HepG2 (cell line): ENCODE results near the gene ABCC5. TPM values are rescaled to one million over a fixed set of nuclear protein-coding genes. Genes with fewer than 3 reads are reported as not detected.

Source experiments
- ATAC-seq: fragments of 200-7000 bp; cut with Tn5 transposase; 3 replicates; pipeline ENCODE4 v1.9.1; 2020; ENCODE audit warnings: mild to moderate bottlenecking, moderate library complexity
- BruUV-seq: library from RNA; stranded (reverse); fragments of 400-500 nt; replicated peaks from 2 replicates; lab custom pipeline; 2021; lab: Mats Ljungman, UMichigan
- CTCF ChIA-PET: fragments of 300-600 bp; formaldehyde crosslinking; extraction: SDS; loops from one replicate; lab custom pipeline; 2021; ENCODE audit warnings: low total read pairs, inconsistent platforms, low intra/inter-chr PET ratio; lab: Yijun Ruan, JAX
- POLR2A ChIA-PET: fragments of 350-600 bp; sonication (Branson Sonifier 250); formaldehyde crosslinking; loops from one replicate; lab custom pipeline; 2020; ENCODE audit warnings: antibody characterized with exemption, inconsistent platforms; lab: Yijun Ruan, JAX
- DNase-seq: peaks from one replicate; pipeline ENCODE4 v3.0.0-alpha.2; 2015; ENCODE audit warnings: low spot score
- FAIRE-seq: peaks from 3 replicates; lab custom pipeline; 2011; peaks lifted over from hg19 to GRCh38; lab: Jason Lieb, UNC
- H2AFZ ChIP-seq: one replicate; pipeline ENCODE4 v1.6.1; 2011; ENCODE audit warnings: low read length, inconsistent platforms
- H3K27ac ChIP-seq: fragments of 300-600 bp; 3 replicates; pipeline ENCODE4 v1.8.0; 2011; ENCODE audit warnings: mixed run types, mild to moderate bottlenecking, mixed read lengths, low read length, inconsistent platforms; ENCODE audit not compliant: insufficient read depth; ENCODE audit errors: extremely low read length
- H3K27me3 ChIP-seq, 2 experiments: fragments of 200-600 bp in 1 of 2; 2 replicates in 1 of 2; 3 replicates in 1 of 2; pipeline versions ENCODE4 v1.6.0 to v1.8.0; 2011; ENCODE audit warnings: low read length in 2 of 2, mild to moderate bottlenecking in 2 of 2, moderate library complexity in 2 of 2, inconsistent platforms in 1 of 2; ENCODE audit not compliant: insufficient read depth in 2 of 2, control insufficient read depth in 1 of 2
- H3K36me3 ChIP-seq, 2 experiments: fragments of 200-600 bp in 1 of 2; replicated peaks in 1 of 2; 2 replicates in 1 of 2; 3 replicates in 1 of 2; pipeline versions ENCODE4 v1.5.1 to v1.8.0; 2011; ENCODE audit warnings: low read length in 2 of 2, inconsistent platforms in 1 of 2; ENCODE audit not compliant: insufficient read depth in 2 of 2, control insufficient read depth in 1 of 2
- H3K4me1 ChIP-seq: 2 replicates; pipeline ENCODE4 v1.5.1; 2012; ENCODE audit warnings: low read length, inconsistent platforms; ENCODE audit not compliant: insufficient read depth
- H3K4me2 ChIP-seq: 2 replicates; pipeline ENCODE4 v1.6.0; 2011; ENCODE audit warnings: low read depth, low read length, inconsistent platforms
- H3K4me3 ChIP-seq, 3 experiments: fragments of 200-600 bp in 1 of 3; sonication (generic), shearing (Covaris generic) in 1 of 3; replicated peaks in 1 of 3; 2 replicates each; pipeline ENCODE4 v1.5.1; 2011 to 2016; ENCODE audit warnings: low read length in 3 of 3, inconsistent platforms in 2 of 3, low read depth in 2 of 3, mild to moderate bottlenecking in 2 of 3, control low read depth in 1 of 3, mixed read lengths in 1 of 3; ENCODE audit not compliant: insufficient read depth in 1 of 3
- H3K79me2 ChIP-seq: one replicate; pipeline ENCODE4 v1.6.1; 2011; ENCODE audit warnings: low read length, inconsistent platforms; ENCODE audit not compliant: insufficient read depth
- H3K9ac ChIP-seq: 2 replicates; pipeline ENCODE4 v1.6.0; 2011; ENCODE audit warnings: mild to moderate bottlenecking, low read depth, low read length, inconsistent platforms; ENCODE audit not compliant: insufficient read depth
- H3K9me3 ChIP-seq: 2 replicates; pipeline ENCODE4 v1.5.1; 2012; ENCODE audit warnings: mild to moderate bottlenecking, low read length
- H4K20me1 ChIP-seq: 2 replicates; pipeline ENCODE4 v1.6.0; 2011; ENCODE audit warnings: inconsistent platforms, mild to moderate bottlenecking, low read length, moderate library complexity; ENCODE audit not compliant: insufficient read depth
- HNRNPUL1 ChIP-seq: fragments of 200-400 bp; formaldehyde crosslinking; IDR thresholded peaks from 2 replicates; pipeline ENCODE4 v1.6.1; 2017; ENCODE audit warnings: low read depth, mild to moderate bottlenecking, low read length, moderate library complexity
- MAF1 ChIP-seq: sonication (generic); formaldehyde crosslinking; IDR thresholded peaks from 2 replicates; pipeline ENCODE4 v1.5.0; 2020; ENCODE audit warnings: missing genetic modification reagents, borderline replicate concordance
- PLSCR1 ChIP-seq: sonication (generic); formaldehyde crosslinking; IDR thresholded peaks from 2 replicates; pipeline ENCODE4 v1.5.0; 2020; ENCODE audit warnings: missing genetic modification reagents, mild to moderate bottlenecking, borderline replicate concordance
- PPARG ChIP-seq: conservative IDR thresholded peaks from 2 replicates; pipeline ENCODE4 v1.6.1; 2016; ENCODE audit warnings: missing biosample characterization, missing genetic modification reagents
- PRDM10 ChIP-seq: sonication (generic); formaldehyde crosslinking; IDR thresholded peaks from 2 replicates; pipeline ENCODE4 v1.4.0; 2020; ENCODE audit warnings: low read depth, missing genetic modification reagents
- ZBTB38 ChIP-seq: sonication (generic); formaldehyde crosslinking; IDR thresholded peaks from 2 replicates; pipeline ENCODE4 v1.5.1; 2020; ENCODE audit warnings: mild to moderate bottlenecking, missing genetic modification reagents
- ZKSCAN1 ChIP-seq: fragments of 150-350 bp; IDR thresholded peaks from 2 replicates; pipeline ENCODE4 v1.6.1; 2014; ENCODE audit warnings: low read length
- ZNF576 ChIP-seq: sonication (generic); formaldehyde crosslinking; IDR thresholded peaks from 2 replicates; pipeline ENCODE4 v1.4.0; 2020; ENCODE audit warnings: mild to moderate bottlenecking, missing genetic modification reagents
- ZNF616 ChIP-seq: sonication (generic); formaldehyde crosslinking; IDR thresholded peaks from 2 replicates; pipeline ENCODE4 v1.5.0; 2020; ENCODE audit warnings: low read depth, mild to moderate bottlenecking, missing genetic modification reagents
- ZNF878 ChIP-seq: sonication (generic); formaldehyde crosslinking; IDR thresholded peaks from 2 replicates; pipeline ENCODE4 v1.8.1; 2023; ENCODE audit warnings: mild to moderate bottlenecking, missing genetic modification reagents, moderate library complexity
- WGBS: methylation state at CpG from one replicate; pipeline ENCODE4 v1.1.6; 2017; ENCODE audit warnings: low lambda C conversion rate; 5-methylcytosine and 5-hydroxymethylcytosine counted together
- in situ Hi-C: cut with HindIII; loops from 2 replicates; pipeline ENCODE4 v1.10.0; 2017; ENCODE audit warnings: low pct_unique_long_range_greater_than_20kb; ENCODE audit not compliant: extremely low pct_ligation_motif_present
- intact Hi-C: fragments of 100-400 bp; cut with micrococcal nuclease; formaldehyde crosslinking; loops from one replicate; pipeline ENCODE4 v1.10.0; 2022; ENCODE audit not compliant: unreplicated experiment
- polyA plus RNA-seq, 8 experiments: library from polyadenylated mRNA; depleted of rRNA in 3 of 8; stranded (reverse) in 7 of 8; unstranded in 1 of 8; fragments of >200 nt; fragmentation: Illumina TruSeq in 4 of 8; extraction: Trizol in 4 of 8; gene quantifications; 2 replicates each; pipeline versions ENCODE4 v1.2.1 to v1.2.3, GENCODE V29; 2011 to 2016; ENCODE audit warnings: low read depth in 4 of 8, missing spikeins in 1 of 8, mixed read lengths in 1 of 8; ENCODE audit not compliant: insufficient read depth in 1 of 8
- total RNA-seq, 5 experiments: library from RNA; depleted of rRNA; stranded (reverse); fragments of >200 nt; fragmentation: Illumina TruSeq; extraction: Trizol; gene quantifications; 2 replicates each; pipeline ENCODE4 v1.2.3, GENCODE V29; 2016; ENCODE audit warnings: low read depth in 1 of 5

Gene ABCC5
- total and polyA plus RNA-seq, 2 of the 13 experiments (the other 11 are each of a cell fraction or from before 2014, with no cell fraction given) = 12.5 to 12.7 TPM

DNA sequence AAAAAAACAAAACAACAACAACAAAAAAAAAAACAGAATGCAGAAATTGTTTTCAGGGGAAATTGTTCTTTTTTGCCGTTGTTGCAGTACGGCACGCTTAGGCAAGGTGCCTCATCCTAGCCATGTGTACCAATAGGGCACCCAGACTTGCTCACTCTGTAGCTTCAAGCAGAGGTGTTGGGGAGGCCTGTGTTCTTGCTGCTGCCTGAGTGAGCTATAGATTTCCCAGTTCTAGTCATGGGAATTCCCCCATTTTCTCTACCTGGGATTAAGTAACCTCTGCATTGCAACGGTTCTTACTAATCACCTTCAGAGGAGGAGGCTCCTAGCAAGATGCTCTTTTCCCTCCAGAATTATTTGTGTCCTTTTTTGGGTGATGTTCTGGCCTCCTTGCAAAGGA, 120.1 kb downstream of the ABCC5 start:
- in situ Hi-C loops = loop anchor here (5.0 to 25.0 kb wide), 3 partner anchors 120 to 335 kb away; partner anchors contain the start of genes ABCC5 and EIF2B5
- POLR2A ChIA-PET = interaction anchor here (1.0 to 1.8 kb wide), 2 partner anchors 14 to 236 kb away, joined by 3 to 5 read pairs; no protein-coding TSS in a partner anchor
- Histone ChIP-seq H3K27me3 (peaks cover 0 to 14% of the 10 kb centered on the region in 2 experiments; a peak in 1 of 5 replicates), H2AFZ (no peak overlapping the region), H3K27ac (no peak overlapping the region), H3K4me1 (peaks cover 31% of the 10 kb centered on the region), H3K4me3 (no peak overlapping the region), H4K20me1 (no peaks in the 10 kb centered on the region), H3K9me3 (no peaks in the 10 kb centered on the region), H3K9ac (no peak overlapping the region), H3K4me2 (no peak overlapping the region), H3K36me3 (no peaks in the 10 kb centered on the region), H3K79me2 (no peaks in the 10 kb centered on the region)
- TF ChIP-seq ZNF878 (CRISPR knock-in tag) (no peak), ZKSCAN1 (no peak), ZNF616 (CRISPR knock-in tag) (no peak), ZNF576 (CRISPR knock-in tag) (no peak), PRDM10 (CRISPR knock-in tag) (no peak), PPARG (CRISPR knock-in tag) (no peak), MAF1 (CRISPR knock-in tag) (no peak), ZBTB38 (CRISPR knock-in tag) (no peak), HNRNPUL1 (no peak), PLSCR1 (no peak)
- ATAC-seq (no peak), FAIRE-seq (no peak), DNase-seq (no peak)
- 61% methylated on average over 4 of the region's 4 CpGs for WGBS
- CTCF ChIA-PET = no interaction called here
- intact Hi-C loops = loop anchor here (5.0 kb wide), 2 partner anchors 345 to 390 kb away; no protein-coding TSS in a partner anchor
- BruUV-seq = no TSS peak
